K562 (cell line): Measurements from ENCODE around the gene CCSER1.

Experiments used
- BACH1 ChIP-seq: fragments of 200-800 bp; sonication (Bioruptor generic); IDR thresholded peaks from 2 replicates; pipeline ENCODE4 v1.6.1; 2016; ENCODE audit warnings: missing genetic modification characterization, missing compliant biosample characterization
- POLR2G ChIP-seq: fragments of 200-400 bp; formaldehyde crosslinking; IDR thresholded peaks from 2 replicates; pipeline ENCODE4 v1.6.1; 2017; ENCODE audit warnings: low read depth, mild to moderate bottlenecking, antibody characterized with exemption, low read length, moderate library complexity
- ZNF239 ChIP-seq: fragments of 250-450 bp; sonication (Bioruptor Pico); IDR thresholded peaks from 2 replicates; pipeline ENCODE4 v1.4.0; 2020; ENCODE audit warnings: mild to moderate bottlenecking
- TF ChIP-seq, protein P1 (sequence below): fragments of 250-450 bp; sonication (Bioruptor Pico); IDR thresholded peaks from 2 replicates; pipeline ENCODE4 v1.8.0; 2021; ENCODE audit warnings: mild to moderate bottlenecking, moderate library complexity

DNA sequence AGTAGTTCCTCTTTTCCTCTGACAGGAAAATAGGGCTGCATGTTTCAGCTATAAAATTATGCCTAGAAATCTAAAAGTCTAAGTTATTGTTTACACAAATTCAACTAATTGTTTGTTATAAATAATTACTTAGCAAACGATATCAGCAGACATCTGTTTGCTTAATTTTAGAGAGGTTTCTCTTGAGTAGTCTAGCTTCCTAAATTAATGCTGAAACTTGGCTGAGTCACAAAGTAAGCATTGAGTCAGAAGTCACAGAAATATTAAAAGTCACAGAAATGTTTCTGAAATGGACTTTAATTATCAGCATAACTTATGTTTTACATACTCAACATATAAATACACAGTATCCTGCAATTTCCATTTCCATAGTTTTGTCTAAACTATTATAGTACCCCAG is 1044.0 kb downstream of the CCSER1 start:
- TF ChIP-seq POLR2G (no peak), BACH1 (no peak), ZNF239 (no peak)
- TF ChIP-seq, protein P1, sequence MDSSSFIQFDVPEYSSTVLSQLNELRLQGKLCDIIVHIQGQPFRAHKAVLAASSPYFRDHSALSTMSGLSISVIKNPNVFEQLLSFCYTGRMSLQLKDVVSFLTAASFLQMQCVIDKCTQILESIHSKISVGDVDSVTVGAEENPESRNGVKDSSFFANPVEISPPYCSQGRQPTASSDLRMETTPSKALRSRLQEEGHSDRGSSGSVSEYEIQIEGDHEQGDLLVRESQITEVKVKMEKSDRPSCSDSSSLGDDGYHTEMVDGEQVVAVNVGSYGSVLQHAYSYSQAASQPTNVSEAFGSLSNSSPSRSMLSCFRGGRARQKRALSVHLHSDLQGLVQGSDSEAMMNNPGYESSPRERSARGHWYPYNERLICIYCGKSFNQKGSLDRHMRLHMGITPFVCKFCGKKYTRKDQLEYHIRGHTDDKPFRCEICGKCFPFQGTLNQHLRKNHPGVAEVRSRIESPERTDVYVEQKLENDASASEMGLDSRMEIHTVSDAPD (CRISPR knock-in tag), result no peak
